H9 (cell line): ENCODE data around the gene SNAPC2. TPM values are rescaled to one million over a fixed set of nuclear protein-coding genes. Genes with fewer than 3 reads are reported as not detected.

ENCODE experiments used
- DNase-seq: peaks from one replicate; pipeline ENCODE4 v3.0.0-alpha.2; 2017
- H2AFZ ChIP-seq: one replicate; pipeline ENCODE4 v1.6.1; 2013; ENCODE audit warnings: mild to moderate bottlenecking, low read length, control low read depth, moderate library complexity
- H2AK5ac ChIP-seq: 2 replicates; pipeline ENCODE4 v1.6.1; 2013; ENCODE audit warnings: low read length, control low read depth, mixed read lengths; ENCODE audit not compliant: insufficient read length
- H2BK120ac ChIP-seq: one replicate; pipeline ENCODE4 v1.6.1; 2013; ENCODE audit warnings: low read depth, mild to moderate bottlenecking, low read length, control low read depth, inconsistent platforms; ENCODE audit not compliant: poor library complexity, severe bottlenecking
- H2BK12ac ChIP-seq: 2 replicates; pipeline ENCODE4 v1.6.1; 2013; ENCODE audit warnings: low read length, control low read depth, mixed read lengths, low read depth; ENCODE audit not compliant: insufficient read length
- H2BK15ac ChIP-seq: 2 replicates; pipeline ENCODE4 v1.6.1; 2013; ENCODE audit warnings: low read depth, low read length, control low read depth
- H2BK20ac ChIP-seq: one replicate; pipeline ENCODE4 v1.6.1; 2013; ENCODE audit warnings: low read depth, mild to moderate bottlenecking, low read length, control low read depth, inconsistent platforms; ENCODE audit not compliant: poor library complexity, severe bottlenecking
- H2BK5ac ChIP-seq: 2 replicates; pipeline ENCODE4 v1.6.1; 2013; ENCODE audit warnings: low read length, control low read depth, mixed read lengths; ENCODE audit not compliant: insufficient read length
- H3K14ac ChIP-seq: 2 replicates; pipeline ENCODE4 v1.6.1; 2013; ENCODE audit warnings: low read length, control low read depth; ENCODE audit not compliant: insufficient read depth
- H3K18ac ChIP-seq: 2 replicates; pipeline ENCODE4 v1.6.1; 2013; ENCODE audit warnings: low read depth, mild to moderate bottlenecking, mixed read lengths, low read length, control low read depth; ENCODE audit not compliant: insufficient read length
- H3K23ac ChIP-seq: 2 replicates; pipeline ENCODE4 v1.6.1; 2013; ENCODE audit warnings: low read length, control low read depth, mixed read lengths, low read depth; ENCODE audit not compliant: insufficient read length
- H3K23me2 ChIP-seq: 2 replicates; pipeline ENCODE4 v1.6.1; 2013; ENCODE audit warnings: low read depth, mild to moderate bottlenecking, mixed read lengths, low read length, control low read depth; ENCODE audit not compliant: insufficient read length, poor library complexity, severe bottlenecking
- H3K27ac ChIP-seq: 2 replicates; pipeline ENCODE4 v1.5.1; 2013; ENCODE audit warnings: low read length, control low read depth, mixed read lengths, low read depth; ENCODE audit not compliant: insufficient read length
- H3K27me3 ChIP-seq: 2 replicates; pipeline ENCODE4 v1.6.1; 2013; ENCODE audit warnings: low read length, control low read depth, inconsistent platforms; ENCODE audit not compliant: insufficient read depth
- H3K4ac ChIP-seq: 2 replicates; pipeline ENCODE4 v1.6.1; 2013; ENCODE audit warnings: low read depth, mild to moderate bottlenecking, control low read depth, inconsistent platforms, low read length, moderate library complexity
- H3K4me1 ChIP-seq: 2 replicates; pipeline ENCODE4 v1.6.1; 2013; ENCODE audit warnings: low read length, control low read depth, inconsistent platforms; ENCODE audit not compliant: insufficient read depth
- H3K4me2 ChIP-seq: 2 replicates; pipeline ENCODE4 v1.6.1; 2013; ENCODE audit warnings: low read length, control low read depth, mixed read lengths; ENCODE audit not compliant: insufficient read length, insufficient read depth
- H3K56ac ChIP-seq: 2 replicates; pipeline ENCODE4 v1.6.1; 2013; ENCODE audit warnings: low read depth, mild to moderate bottlenecking, mixed read lengths, low read length, control low read depth; ENCODE audit not compliant: insufficient read length
- H3K79me1 ChIP-seq: 2 replicates; pipeline ENCODE4 v1.6.1; 2013; ENCODE audit warnings: low read depth, mild to moderate bottlenecking, moderate library complexity, low read length, control low read depth, inconsistent platforms; ENCODE audit not compliant: insufficient read depth, poor library complexity, severe bottlenecking
- H3K79me2 ChIP-seq: 2 replicates; pipeline ENCODE4 v1.6.1; 2013; ENCODE audit warnings: low read length, control low read depth, inconsistent platforms; ENCODE audit not compliant: insufficient read depth
- H3K9ac ChIP-seq: 2 replicates; pipeline ENCODE4 v1.6.1; 2013; ENCODE audit warnings: low read length, control low read depth, mixed read lengths; ENCODE audit not compliant: insufficient read length; ENCODE audit errors: extremely low read depth
- H3K9me3 ChIP-seq: one replicate; pipeline ENCODE4 v1.6.1; 2013; ENCODE audit warnings: low read depth, low read length, inconsistent platforms; ENCODE audit not compliant: control insufficient read depth
- H3T11ph ChIP-seq: one replicate; pipeline ENCODE4 v1.6.1; 2013; ENCODE audit warnings: mild to moderate bottlenecking, low read length, control low read depth, inconsistent platforms
- H4K20me1 ChIP-seq: one replicate; pipeline ENCODE4 v1.6.1; 2013; ENCODE audit not compliant: control insufficient read depth, insufficient read length, insufficient read depth
- H4K5ac ChIP-seq: 2 replicates; pipeline ENCODE4 v1.6.1; 2013; ENCODE audit warnings: low read depth, mild to moderate bottlenecking, mixed read lengths, low read length, control low read depth; ENCODE audit not compliant: insufficient read length
- H4K8ac ChIP-seq: replicated peaks from 2 replicates; pipeline ENCODE4 v1.6.1; 2013; ENCODE audit warnings: low read length, control low read depth, mixed read lengths, low read depth; ENCODE audit not compliant: insufficient read length
- H4K91ac ChIP-seq: 2 replicates; pipeline ENCODE4 v1.6.1; 2013; ENCODE audit warnings: low read depth, mild to moderate bottlenecking, moderate library complexity, mixed read lengths, low read length, control low read depth; ENCODE audit not compliant: insufficient read length
- H3K27ac Mint-ChIP-seq, 3 experiments: 2 replicates in 2 of 3; 3 replicates in 1 of 3; pipeline ENCODE4 v1.8.0; 2020 to 2021; ENCODE audit warnings: mixed read lengths in 3 of 3, mild to moderate bottlenecking in 1 of 3, moderate library complexity in 1 of 3
- H3K27me3 Mint-ChIP-seq: 2 replicates; pipeline ENCODE4 v1.8.0; 2021; ENCODE audit warnings: low read depth, mild to moderate bottlenecking, moderate library complexity, mixed read lengths
- H3K36me3 Mint-ChIP-seq, 3 experiments: 2 replicates in 2 of 3; 3 replicates in 1 of 3; pipeline ENCODE4 v1.8.0; 2020 to 2021; ENCODE audit warnings: low read depth in 3 of 3, mixed read lengths in 3 of 3; ENCODE audit not compliant: insufficient read depth in 1 of 3
- H3K4me1 Mint-ChIP-seq, 2 experiments: 2 replicates each; pipeline ENCODE4 v1.8.0; 2020; ENCODE audit warnings: mixed read lengths in 2 of 2
- H3K4me3 Mint-ChIP-seq, 2 experiments: 2 replicates in 1 of 2; 3 replicates in 1 of 2; pipeline ENCODE4 v1.8.0; 2020 to 2021; ENCODE audit warnings: mild to moderate bottlenecking in 2 of 2, mixed read lengths in 2 of 2, moderate library complexity in 1 of 2
- H3K9me3 Mint-ChIP-seq, 2 experiments: 2 replicates in 1 of 2; 3 replicates in 1 of 2; pipeline ENCODE4 v1.8.0; 2020; ENCODE audit warnings: mild to moderate bottlenecking in 2 of 2, mixed read lengths in 2 of 2, moderate library complexity in 1 of 2
- WGBS: extraction: QIAGEN DNeasy Blood & Tissue Kit; methylation state at CpG from one replicate; pipeline ENCODE4 v1.1.7; 2013; ENCODE audit warnings: missing lambda C conversion rate, low lambda C conversion rate, mixed read lengths; ENCODE audit not compliant: insufficient read length; ENCODE audit errors: extremely low coverage; 5-methylcytosine and 5-hydroxymethylcytosine counted together
- total RNA-seq: library from RNA; stranded (reverse); gene quantifications from 2 replicates; pipeline ENCODE4 v1.2.1, GENCODE V29; 2021
- TF ChIP-seq, protein P1 (sequence below): fragments of 200-600 bp; sonication (generic); conservative IDR thresholded peaks from 3 replicates; pipeline ENCODE4 v1.8.0; 2021; ENCODE audit warnings: antibody characterized with exemption, mild to moderate bottlenecking

SNAPC2 gene
- total RNA-seq, 1 experiment from 2014 or later: 17.8 TPM

DNA sequence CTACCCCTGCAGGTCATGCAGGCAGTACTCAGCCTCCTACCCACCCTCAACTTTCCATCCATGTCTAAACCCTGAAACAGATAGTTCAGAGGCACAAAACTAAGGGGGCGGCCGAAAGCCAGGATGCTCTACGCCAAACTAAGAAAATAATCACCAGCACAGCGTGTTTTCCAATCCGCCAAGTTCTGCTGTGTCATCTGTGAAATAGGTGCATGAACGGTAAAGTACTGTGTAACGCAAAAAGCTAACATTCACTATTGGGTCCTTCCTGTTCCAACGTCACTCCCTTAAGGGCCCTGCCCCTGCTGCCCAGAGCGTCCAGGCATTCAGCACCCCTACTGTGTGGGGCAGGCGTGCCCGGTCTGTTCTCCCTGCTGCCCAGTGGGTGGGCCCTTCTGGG, 35.6 kb downstream of the SNAPC2 start:
- Mint-ChIP-seq H3K27ac (0 out of 7 replicates have a peak overlapping the region, but pooled peaks of 1 of the 3 experiments have one; percentile 48), H3K27me3 (no peaks in the 10 kb centered on the region), H3K9me3 (no peaks in the 10 kb centered on the region; a peak in 2 of 5 replicates), H3K36me3 (peaks cover 0 to 16% (median 9%) of the 10 kb centered on the region in 3 experiments; a peak in 4 of 7 replicates), H3K4me3 (no peak overlapping the region), H3K4me1 (peaks cover 11 to 15% of the 10 kb centered on the region in 2 experiments; a peak in 3 of 4 replicates)
- Histone ChIP-seq H2AFZ (no peak overlapping the region), H3K9me3 (no peaks in the 10 kb centered on the region), H3K79me2 (no peaks in the 10 kb centered on the region), H2AK5ac (no peak overlapping the region), H3T11ph (no peak overlapping the region), H3K9ac (no peak overlapping the region), H3K14ac (no peak overlapping the region), H3K4me2 (no peak overlapping the region), H3K4ac (no peak overlapping the region), H4K8ac (no peak overlapping the region), H3K23me2 (no peaks in the 10 kb centered on the region), H3K18ac (no peak overlapping the region), H4K91ac (no peak overlapping the region), H2BK15ac (no peak overlapping the region), H4K5ac (no peak overlapping the region), H3K27ac (no peak overlapping the region), H2BK5ac (no peak overlapping the region), H3K27me3 (no peaks in the 10 kb centered on the region), H2BK12ac (no peak overlapping the region), H3K79me1 (no peaks in the 10 kb centered on the region), H2BK120ac (no peak overlapping the region), H3K56ac (no peak overlapping the region), H4K20me1 (no peaks in the 10 kb centered on the region), H3K23ac (no peak overlapping the region), H3K4me1 (no peaks in the 10 kb centered on the region; the same call in 1 of the 2 replicates), H2BK20ac (no peak overlapping the region)
- DNase-seq: no peak
- WGBS: no CpG with 5 or more reads among the region's 11 CpGs
- TF ChIP-seq, protein P1, sequence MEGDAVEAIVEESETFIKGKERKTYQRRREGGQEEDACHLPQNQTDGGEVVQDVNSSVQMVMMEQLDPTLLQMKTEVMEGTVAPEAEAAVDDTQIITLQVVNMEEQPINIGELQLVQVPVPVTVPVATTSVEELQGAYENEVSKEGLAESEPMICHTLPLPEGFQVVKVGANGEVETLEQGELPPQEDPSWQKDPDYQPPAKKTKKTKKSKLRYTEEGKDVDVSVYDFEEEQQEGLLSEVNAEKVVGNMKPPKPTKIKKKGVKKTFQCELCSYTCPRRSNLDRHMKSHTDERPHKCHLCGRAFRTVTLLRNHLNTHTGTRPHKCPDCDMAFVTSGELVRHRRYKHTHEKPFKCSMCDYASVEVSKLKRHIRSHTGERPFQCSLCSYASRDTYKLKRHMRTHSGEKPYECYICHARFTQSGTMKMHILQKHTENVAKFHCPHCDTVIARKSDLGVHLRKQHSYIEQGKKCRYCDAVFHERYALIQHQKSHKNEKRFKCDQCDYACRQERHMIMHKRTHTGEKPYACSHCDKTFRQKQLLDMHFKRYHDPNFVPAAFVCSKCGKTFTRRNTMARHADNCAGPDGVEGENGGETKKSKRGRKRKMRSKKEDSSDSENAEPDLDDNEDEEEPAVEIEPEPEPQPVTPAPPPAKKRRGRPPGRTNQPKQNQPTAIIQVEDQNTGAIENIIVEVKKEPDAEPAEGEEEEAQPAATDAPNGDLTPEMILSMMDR: no peak
